ENCODE results near the gene HSPA9. TPM values are rescaled to one million over a fixed set of nuclear protein-coding genes. Genes with fewer than 3 reads are reported as not detected.

Gene HSPA9
- total and polyA plus RNA-seq, 9 of the 15 experiments (the other 6 are each of a cell fraction or from before 2014, with no cell fraction given), result 195 to 583 (median 514) TPM

- Histone ChIP-seq H3K79me2 (ENCODE audit: control insufficient read depth, insufficient read depth, low read length) (peaks cover 64% of the 10 kb centered on the region), H3K4me2 (ENCODE audit: insufficient read depth, low read length) (peak overlapping the region; percentile 91), H3K27ac (ENCODE audit: extremely low read depth, low read depth, low read length) (peak overlapping the region; percentile 97), H2AFZ (ENCODE audit: low read depth, low read length) (no peak overlapping the region), H3K4me1 (replicated peaks in 1 of 2; ENCODE audit: control insufficient read depth in 2 of 2, insufficient read depth in 2 of 2, low read length in 2 of 2) (peaks cover 11 to 21% of the 10 kb centered on the region in 2 experiments; a peak in 4 of 5 replicates), H3K36me3 (ENCODE audit: control insufficient read depth, insufficient read depth, low read length) (peaks cover 54% of the 10 kb centered on the region), H3K9ac (ENCODE audit: insufficient read depth in 1 of 2, low read depth in 2 of 2, low read length in 2 of 2) (peak overlapping the region; percentile 99), H3K9me1 (ENCODE audit: control insufficient read depth, insufficient read depth, low read length) (no peaks in the 10 kb centered on the region), H4K20me1 (replicated peaks; ENCODE audit: control insufficient read depth, insufficient read depth, low read length) (no peaks in the 10 kb centered on the region; the same call in 1 of the 2 replicates), H3K27me3 (ENCODE audit: control insufficient read depth in 2 of 2, insufficient read depth in 2 of 2, low read length in 2 of 2) (no peaks in the 10 kb centered on the region), H3K4me3 (peak overlapping the region; percentile 72), H3K9me3 (replicated peaks; ENCODE audit: control insufficient read depth, insufficient read depth, low read depth, low read length) (peaks cover 2% of the 10 kb centered on the region; the same call in 1 of the 2 replicates)
- in situ Hi-C loops (cut with MboI) (no loop called here), intact Hi-C loops (cut with micrococcal nuclease) (no loop called here)
- no TSS peak for BruUV-seq (replicated peaks)
- ATAC-seq (0 out of 3 replicates have a peak, but pooled peaks have one; percentile 2), DNase-seq (ENCODE audit: extremely low read depth in 1 of 4, low spot score in 3 of 4) (peak in 1 of 4 experiments; percentile 27), FAIRE-seq (no peak)
- POLR2A ChIA-PET, result interaction anchor here (0.6 to 2.4 kb wide), 9 partner anchors 8 to 737 kb away, joined by 3 to 16 read pairs (median 4); partner anchors contain the start of genes EGR1 and ETF1
- CTCF ChIA-PET (ENCODE audit: low intra/inter-chr PET ratio), result no interaction called here
- WGBS (ENCODE audit: insufficient coverage, low coverage, missing lambda C conversion rate), result 6% methylated on average over 9 of the region's 9 CpGs
- TF ChIP-seq, protein P1, sequence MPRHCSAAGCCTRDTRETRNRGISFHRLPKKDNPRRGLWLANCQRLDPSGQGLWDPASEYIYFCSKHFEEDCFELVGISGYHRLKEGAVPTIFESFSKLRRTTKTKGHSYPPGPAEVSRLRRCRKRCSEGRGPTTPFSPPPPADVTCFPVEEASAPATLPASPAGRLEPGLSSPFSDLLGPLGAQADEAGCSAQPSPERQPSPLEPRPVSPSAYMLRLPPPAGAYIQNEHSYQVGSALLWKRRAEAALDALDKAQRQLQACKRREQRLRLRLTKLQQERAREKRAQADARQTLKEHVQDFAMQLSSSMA (CRISPR knock-in tag; IDR thresholded peaks at IDR 0.05), result no peak
- no peak for TF ChIP-seq MCM5 (IDR thresholded peaks at IDR 0.05; ENCODE audit: low read depth)
- no peak for TF ChIP-seq MXD1 (CRISPR knock-in tag; IDR thresholded peaks at IDR 0.05; ENCODE audit: borderline replicate concordance, poor library complexity, severe bottlenecking)
- TF ChIP-seq MYC (IDR thresholded peaks at IDR 0.05; ENCODE audit: low read depth, low read length), result no peak
- no peak for TF ChIP-seq MYC (CRISPR knock-in tag; IDR thresholded peaks at IDR 0.05; ENCODE audit: borderline replicate concordance, low read depth)
- TF ChIP-seq ZNF512 (tag; IDR thresholded peaks at IDR 0.05), result peak; percentile 23; the same call in 1 of the 2 replicates
- no peak for TF ChIP-seq ZNF76 (CRISPR knock-in tag; IDR thresholded peaks at IDR 0.05; ENCODE audit: borderline replicate concordance)
- no peak for TF ChIP-seq CC2D1A (IDR thresholded peaks at IDR 0.05)
- TF ChIP-seq DIDO1 (tag; IDR thresholded peaks at IDR 0.05; ENCODE audit: low read depth), result no peak
- TF ChIP-seq E2F1 (CRISPR knock-in tag; IDR thresholded peaks at IDR 0.05), result no peak
- TF ChIP-seq ZNF23 (CRISPR knock-in tag; IDR thresholded peaks at IDR 0.05), result no peak
- no peak for TF ChIP-seq DEAF1 (CRISPR knock-in tag; IDR thresholded peaks at IDR 0.05)
These were observed 1.1 kb downstream of the HSPA9 start for GRCh38 chr5:138573949-138574670.

Measured in K562 (cell line).